ENCODE measurements around the gene CLIP1. TPM values are rescaled to one million over a fixed set of nuclear protein-coding genes. Genes with fewer than 3 reads are reported as not detected.

The CLIP1 gene
- total RNA-seq, 2 donors from 2014 or later, result 35.4 to 65.8 TPM

GRCh38 chr12:122333142-122334087 lies 89.1 kb downstream of the CLIP1 start:
- Histone ChIP-seq H3K27ac (no peak overlapping the region), H3K36me3 (peaks cover 7% of the 10 kb centered on the region), H3K4me1 (no peaks in the 10 kb centered on the region), H3K4me3 (no peak overlapping the region), H3K9ac (ENCODE audit: low read depth in 2 of 2, low read length in 2 of 2) (no peak overlapping the region), H3K27me3 (no peaks in the 10 kb centered on the region), H3K9me3 (no peaks in the 10 kb centered on the region)
- intact Hi-C loops (cut with DNase I), result loop anchor here (10.0 kb wide), 1 partner anchor 141 kb away; no protein-coding TSS in a partner anchor
- no peak for TF ChIP-seq CTCF (IDR thresholded peaks at IDR 0.05)
- DNase-seq, result no peak

- no peak for DNase-seq
- Histone ChIP-seq H3K27me3 (no peaks in the 10 kb centered on the region), H3K9me3 (no peaks in the 10 kb centered on the region), H3K27ac (no peak overlapping the region), H3K9ac (ENCODE audit: low read depth in 2 of 2, low read length in 2 of 2) (no peak overlapping the region), H3K4me3 (no peak overlapping the region), H3K4me1 (no peaks in the 10 kb centered on the region), H3K36me3 (peaks cover 3% of the 10 kb centered on the region)
- TF ChIP-seq CTCF (IDR thresholded peaks at IDR 0.05), result no peak
- intact Hi-C loops (cut with DNase I), result no loop called here
These were observed 94.7 kb downstream of the CLIP1 start for GRCh38 chr12:122327494-122328385.

GRCh38 chr12:122327014-122327413 lies 95.5 kb downstream of the CLIP1 start:
- Histone ChIP-seq H3K4me3 (no peak overlapping the region), H3K4me1 (no peaks in the 10 kb centered on the region), H3K27me3 (no peaks in the 10 kb centered on the region), H3K27ac (no peak overlapping the region), H3K36me3 (peaks cover 3% of the 10 kb centered on the region), H3K9ac (ENCODE audit: low read depth in 2 of 2, low read length in 2 of 2) (no peak overlapping the region), H3K9me3 (no peaks in the 10 kb centered on the region)
- DNase-seq, result no peak
- TF ChIP-seq CTCF (IDR thresholded peaks at IDR 0.05), result no peak
- intact Hi-C loops (cut with DNase I), result no loop called here

- no peaks in the 10 kb centered on the region for H3K9me3 ChIP-seq
- no peaks in the 10 kb centered on the region for H3K27me3 ChIP-seq
- no peak for DNase-seq
- intact Hi-C loops (cut with DNase I), result no loop called here
- no peak for TF ChIP-seq CTCF (IDR thresholded peaks at IDR 0.05)
- no peaks in the 10 kb centered on the region for H3K4me1 ChIP-seq
- no peak overlapping the region for H3K27ac ChIP-seq
- peaks cover 6% of the 10 kb centered on the region for H3K36me3 ChIP-seq
- no peak overlapping the region for H3K9ac ChIP-seq (ENCODE audit: low read depth in 2 of 2, low read length in 2 of 2)
- H3K4me3 ChIP-seq, result no peak overlapping the region
These were observed 95.9 kb downstream of the CLIP1 start for GRCh38 chr12:122326586-122326985.

GRCh38 chr12:122323311-122324019 lies 99.0 kb downstream of the CLIP1 start:
- H3K9ac ChIP-seq (ENCODE audit: low read depth in 2 of 2, low read length in 2 of 2), result no peak overlapping the region
- no peaks in the 10 kb centered on the region for H3K27me3 ChIP-seq
- H3K4me1 ChIP-seq, result no peaks in the 10 kb centered on the region
- H3K36me3 ChIP-seq, result peaks cover 9% of the 10 kb centered on the region
- no peak overlapping the region for H3K27ac ChIP-seq
- H3K9me3 ChIP-seq, result no peaks in the 10 kb centered on the region
- intact Hi-C loops (cut with DNase I), result no loop called here
- DNase-seq, result no peak
- no peak overlapping the region for H3K4me3 ChIP-seq
- no peak for TF ChIP-seq CTCF (IDR thresholded peaks at IDR 0.05)
